ENCODE data around the gene TMEM50B.
"Not testable (repeated sequence)": the region's sequence is repeated elsewhere in the genome, so short reads cannot be mapped to it uniquely, and the experiment has no call there.

TMEM50B gene

GRCh38 chr21:33469183-33469582 is 10.6 kb downstream of the TMEM50B start:
- not testable (repeated sequence) for H3K4me3 Mint-ChIP-seq; DNase-seq (ENCODE audit: low spot score in 2 of 2); H3K9me3 Mint-ChIP-seq; ATAC-seq (replicated peaks; ENCODE audit: extremely low read depth, poor library complexity, severe bottlenecking); H3K27ac Mint-ChIP-seq (ENCODE audit: low read depth); H3K27me3 Mint-ChIP-seq
- Mint-ChIP-seq H3K36me3 (ENCODE audit: insufficient read depth) (peaks cover 11% of the 10 kb centered on the region), H3K4me1 (peaks cover 18% of the 10 kb centered on the region)

- ATAC-seq (replicated peaks; ENCODE audit: extremely low read depth, poor library complexity, severe bottlenecking) (no peak), DNase-seq (ENCODE audit: low spot score in 2 of 2) (no peak)
- Mint-ChIP-seq H3K4me1 (no peaks in the 10 kb centered on the region), H3K27me3 (no peaks in the 10 kb centered on the region), H3K4me3 (no peak overlapping the region), H3K36me3 (ENCODE audit: insufficient read depth) (peaks cover 19% of the 10 kb centered on the region), H3K9me3 (no peaks in the 10 kb centered on the region), H3K27ac (ENCODE audit: low read depth) (no peak overlapping the region)
These were observed 18.1 kb downstream of the TMEM50B start for GRCh38 chr21:33461538-33462250.

- Mint-ChIP-seq H3K36me3 (ENCODE audit: insufficient read depth) (peaks cover 14% of the 10 kb centered on the region), H3K4me1 (no peaks in the 10 kb centered on the region), H3K4me3 (no peak overlapping the region), H3K27ac (ENCODE audit: low read depth) (no peak overlapping the region), H3K27me3 (no peaks in the 10 kb centered on the region), H3K9me3 (no peaks in the 10 kb centered on the region)
- no peak for DNase-seq (ENCODE audit: low spot score in 2 of 2)
- ATAC-seq (replicated peaks; ENCODE audit: extremely low read depth, poor library complexity, severe bottlenecking): no peak
These were observed 20.9 kb downstream of the TMEM50B start for GRCh38 chr21:33458861-33459260.

GRCh38 chr21:33455686-33456446 is 23.9 kb downstream of the TMEM50B start:
- H3K27ac Mint-ChIP-seq (ENCODE audit: low read depth): no peak overlapping the region
- no peaks in the 10 kb centered on the region for H3K9me3 Mint-ChIP-seq
- H3K4me1 Mint-ChIP-seq: no peaks in the 10 kb centered on the region
- H3K36me3 Mint-ChIP-seq (ENCODE audit: insufficient read depth): peaks cover 18% of the 10 kb centered on the region
- no peak for ATAC-seq (replicated peaks; ENCODE audit: extremely low read depth, poor library complexity, severe bottlenecking)
- H3K27me3 Mint-ChIP-seq: no peaks in the 10 kb centered on the region
- H3K4me3 Mint-ChIP-seq: no peak overlapping the region
- no peak for DNase-seq (ENCODE audit: low spot score in 2 of 2)

GRCh38 chr21:33452362-33452761 is 27.4 kb downstream of the TMEM50B start:
- DNase-seq (ENCODE audit: low spot score in 2 of 2) (no peak), ATAC-seq (replicated peaks; ENCODE audit: extremely low read depth, poor library complexity, severe bottlenecking) (no peak)
- H3K27ac Mint-ChIP-seq (ENCODE audit: low read depth): no peak overlapping the region
- no peak overlapping the region for H3K4me3 Mint-ChIP-seq
- no peaks in the 10 kb centered on the region for H3K27me3 Mint-ChIP-seq
- peaks cover 13% of the 10 kb centered on the region for H3K36me3 Mint-ChIP-seq (ENCODE audit: insufficient read depth)
- no peaks in the 10 kb centered on the region for H3K9me3 Mint-ChIP-seq
- no peaks in the 10 kb centered on the region for H3K4me1 Mint-ChIP-seq

GRCh38 chr21:33451634-33452071 is 28.1 kb downstream of the TMEM50B start:
- peaks cover 12% of the 10 kb centered on the region for H3K36me3 Mint-ChIP-seq (ENCODE audit: insufficient read depth)
- H3K4me3 Mint-ChIP-seq: no peak overlapping the region
- no peaks in the 10 kb centered on the region for H3K4me1 Mint-ChIP-seq
- H3K9me3 Mint-ChIP-seq: no peaks in the 10 kb centered on the region
- no peaks in the 10 kb centered on the region for H3K27me3 Mint-ChIP-seq
- H3K27ac Mint-ChIP-seq (ENCODE audit: low read depth): peak overlapping the region; percentile 4
- ATAC-seq (replicated peaks; ENCODE audit: extremely low read depth, poor library complexity, severe bottlenecking) (no peak), DNase-seq (ENCODE audit: low spot score in 2 of 2) (no peak)

- H3K9me3 Mint-ChIP-seq: no peaks in the 10 kb centered on the region
- ATAC-seq (replicated peaks; ENCODE audit: extremely low read depth, poor library complexity, severe bottlenecking): no peak
- no peaks in the 10 kb centered on the region for H3K27me3 Mint-ChIP-seq
- no peak for DNase-seq (ENCODE audit: low spot score in 2 of 2)
- peaks cover 19% of the 10 kb centered on the region for H3K36me3 Mint-ChIP-seq (ENCODE audit: insufficient read depth)
- H3K27ac Mint-ChIP-seq (ENCODE audit: low read depth): no peak overlapping the region
- H3K4me1 Mint-ChIP-seq: no peaks in the 10 kb centered on the region
- H3K4me3 Mint-ChIP-seq: no peak overlapping the region
These were observed 30.2 kb downstream of the TMEM50B start for GRCh38 chr21:33449616-33450015.

- DNase-seq (ENCODE audit: low spot score in 2 of 2); H3K9me3 Mint-ChIP-seq; H3K27me3 Mint-ChIP-seq; H3K4me3 Mint-ChIP-seq; H3K4me1 Mint-ChIP-seq; H3K27ac Mint-ChIP-seq (ENCODE audit: low read depth); ATAC-seq (replicated peaks; ENCODE audit: extremely low read depth, poor library complexity, severe bottlenecking): not testable (repeated sequence)
- peaks cover 13% of the 10 kb centered on the region for H3K36me3 Mint-ChIP-seq (ENCODE audit: insufficient read depth)
These were observed 33.2 kb downstream of the TMEM50B start for GRCh38 chr21:33446620-33447019.

- Mint-ChIP-seq H3K27me3 (no peaks in the 10 kb centered on the region), H3K36me3 (ENCODE audit: insufficient read depth) (peaks cover 13% of the 10 kb centered on the region), H3K9me3 (no peaks in the 10 kb centered on the region), H3K4me1 (no peaks in the 10 kb centered on the region), H3K27ac (ENCODE audit: low read depth) (no peak overlapping the region), H3K4me3 (no peak overlapping the region)
- DNase-seq (ENCODE audit: low spot score in 2 of 2) (no peak), ATAC-seq (replicated peaks; ENCODE audit: extremely low read depth, poor library complexity, severe bottlenecking) (no peak)
These were observed 35.3 kb downstream of the TMEM50B start for GRCh38 chr21:33444499-33444898.

- H3K36me3 Mint-ChIP-seq (ENCODE audit: insufficient read depth): peaks cover 17% of the 10 kb centered on the region
- no peaks in the 10 kb centered on the region for H3K9me3 Mint-ChIP-seq
- H3K27me3 Mint-ChIP-seq: no peaks in the 10 kb centered on the region
- no peak overlapping the region for H3K4me3 Mint-ChIP-seq
- ATAC-seq (replicated peaks; ENCODE audit: extremely low read depth, poor library complexity, severe bottlenecking) (no peak), DNase-seq (ENCODE audit: low spot score in 2 of 2) (no peak)
- H3K27ac Mint-ChIP-seq (ENCODE audit: low read depth): no peak overlapping the region
- H3K4me1 Mint-ChIP-seq: no peaks in the 10 kb centered on the region
These were observed 36.6 kb downstream of the TMEM50B start for GRCh38 chr21:33443194-33443593.

- no peaks in the 10 kb centered on the region for H3K9me3 Mint-ChIP-seq
- H3K4me3 Mint-ChIP-seq: no peak overlapping the region
- no peak for DNase-seq (ENCODE audit: low spot score in 2 of 2)
- H3K4me1 Mint-ChIP-seq: no peaks in the 10 kb centered on the region
- H3K27me3 Mint-ChIP-seq: no peaks in the 10 kb centered on the region
- no peak overlapping the region for H3K27ac Mint-ChIP-seq (ENCODE audit: low read depth)
- H3K36me3 Mint-ChIP-seq (ENCODE audit: insufficient read depth): peaks cover 17% of the 10 kb centered on the region
- ATAC-seq (replicated peaks; ENCODE audit: extremely low read depth, poor library complexity, severe bottlenecking): no peak
These were observed 38.0 kb downstream of the TMEM50B start for GRCh38 chr21:33441489-33442477.

GRCh38 chr21:33437140-33437539 is 42.6 kb downstream of the TMEM50B start:
- peaks cover 31% of the 10 kb centered on the region for H3K36me3 Mint-ChIP-seq (ENCODE audit: insufficient read depth)
- H3K27me3 Mint-ChIP-seq: no peaks in the 10 kb centered on the region
- no peaks in the 10 kb centered on the region for H3K9me3 Mint-ChIP-seq
- no peak overlapping the region for H3K27ac Mint-ChIP-seq (ENCODE audit: low read depth)
- DNase-seq (ENCODE audit: low spot score in 2 of 2): no peak
- no peaks in the 10 kb centered on the region for H3K4me1 Mint-ChIP-seq
- no peak overlapping the region for H3K4me3 Mint-ChIP-seq
- no peak for ATAC-seq (replicated peaks; ENCODE audit: extremely low read depth, poor library complexity, severe bottlenecking)
